Gastroesophageal sphincter (tissue), 4 donors: ENCODE measurements around the gene TBC1D25. TPM values are rescaled to one million over a fixed set of nuclear protein-coding genes. Genes with fewer than 3 reads are reported as not detected.

Source experiments
- ATAC-seq: fragments of 150-250 bp; one replicate; pipeline ENCODE4 v1.9.1; 2016; ENCODE audit warnings: mild to moderate bottlenecking, moderate library complexity
- H3K27ac ChIP-seq, 4 donors: fragments of 200-600 bp; sonication (generic) in 3 of 4; 1 replicate in 3 of 4; 2 replicates in 1 of 4; pipeline ENCODE4 v1.5.1; 2016 to 2019
- H3K27me3 ChIP-seq: fragments of 200-600 bp; sonication (generic); one replicate; pipeline ENCODE4 v1.5.1; 2019
- H3K36me3 ChIP-seq, 2 donors: fragments of 200-600 bp; sonication (generic); one replicate each; pipeline ENCODE4 v1.5.1; 2019; ENCODE audit warnings: control low read depth in 1 of 2
- H3K4me1 ChIP-seq, 3 donors: fragments of 200-600 bp; sonication (generic); 1 replicate in 2 of 3; 2 replicates in 1 of 3; pipeline ENCODE4 v1.5.1; 2016 to 2019; ENCODE audit warnings: control low read depth in 2 of 3
- H3K4me3 ChIP-seq, 2 donors: fragments of 200-600 bp; sonication (generic); one replicate each; pipeline ENCODE4 v1.5.1; 2019; ENCODE audit warnings: mild to moderate bottlenecking in 1 of 2, moderate library complexity in 1 of 2
- H3K9me3 ChIP-seq, 3 donors: fragments of 200-600 bp; sonication (generic); one replicate each; pipeline ENCODE4 v1.5.1; 2017 to 2019; ENCODE audit warnings: control low read depth in 2 of 3
- CTCF ChIP-seq, 4 experiments: fragments of 200-600 bp in 2 of 4; fragments of 450-650 bp in 2 of 4; sonication (generic) in 1 of 4; IDR thresholded peaks; one replicate each; pipeline ENCODE4 v1.5.1; 2017 to 2019; ENCODE audit warnings: antibody characterized with exemption in 4 of 4, mild to moderate bottlenecking in 2 of 4, moderate library complexity in 2 of 4
- EP300 ChIP-seq: sonication (generic); formaldehyde crosslinking; IDR thresholded peaks from one replicate; pipeline ENCODE4 v1.6.1; 2017; ENCODE audit warnings: antibody characterized with exemption, mild to moderate bottlenecking
- POLR2A ChIP-seq, 2 donors: fragments of 450-650 bp; IDR thresholded peaks; one replicate each; pipeline ENCODE4 v1.6.1; 2017; ENCODE audit warnings: antibody characterized with exemption in 2 of 2, mild to moderate bottlenecking in 2 of 2, moderate library complexity in 1 of 2
- POLR2AphosphoS5 ChIP-seq: sonication (generic); formaldehyde crosslinking; IDR thresholded peaks from one replicate; pipeline ENCODE4 v1.6.1; 2017; ENCODE audit warnings: antibody characterized with exemption
- WGBS, 2 donors: methylation state at CpG; one replicate each; pipeline ENCODE4 v1.1.5; 2018; ENCODE audit warnings: low coverage in 1 of 2; 5-methylcytosine and 5-hydroxymethylcytosine counted together
- total RNA-seq, 4 donors: library from RNA; depleted of rRNA; stranded (reverse); fragments of >200 nt; gene quantifications; one replicate each; pipeline ENCODE4 v1.1.0, GENCODE V29; 2016

The TBC1D25 gene
- total RNA-seq, 4 donors from 2014 or later, result 8.4 to 16.9 (median 12.7) TPM

- TF ChIP-seq CTCF (IDR thresholded peaks at IDR 0.05) (no peak), EP300 (no peak), POLR2AphosphoS5 (peak; percentile 62), POLR2A (IDR thresholded peaks at IDR 0.05) (peak; percentile 23 to 36)
- Histone ChIP-seq H3K27me3 (no peaks in the 10 kb centered on the region), H3K4me3 (peak within 1 kb of the TSS; percentile 39 to 66), H3K4me1 (peaks cover 0 to 16% (median 4%) of the 10 kb centered on the region in 3 donors), H3K9me3 (no peaks in the 10 kb centered on the region), H3K36me3 (peaks cover 0 to 39% of the 10 kb centered on the region in 2 donors), H3K27ac (peak within 1 kb of the TSS; percentile 78 to 98 (median 94))
- 23% methylated on average over 9 of the region's 62 CpGs; no CpG with 5 or more reads in 1 of the 2 donors for WGBS, 2 donors
- ATAC-seq, result peak; percentile 93
Measured at GRCh38 chrX:48597353-48598264, 58.1 kb downstream of the TBC1D25 start, which contains the start of gene WDR13. Gene WDR13, plus strand, starts transcription at chrX:48597492. Its CDS starts 505 bp downstream, at chrX:48597997.

GRCh38 chrX:48598614-48599013 lies 59.1 kb downstream of the TBC1D25 start:
- 72% methylated on average over 2 of the region's 25 CpGs; no CpG with 5 or more reads in 1 of the 2 donors for WGBS, 2 donors
- Histone ChIP-seq H3K36me3 (peaks cover 0 to 49% of the 10 kb centered on the region in 2 donors), H3K27me3 (no peaks in the 10 kb centered on the region), H3K4me1 (peaks cover 0 to 16% (median 4%) of the 10 kb centered on the region in 3 donors), H3K27ac (peak overlapping the region in 3 of 4 donors; percentile 93 to 98 (median 96)), H3K9me3 (no peaks in the 10 kb centered on the region), H3K4me3 (peak overlapping the region; percentile 39 to 66)
- TF ChIP-seq CTCF (IDR thresholded peaks at IDR 0.05) (no peak), POLR2AphosphoS5 (no peak), POLR2A (IDR thresholded peaks at IDR 0.05) (no peak), EP300 (no peak)
- ATAC-seq, result no peak

GRCh38 chrX:48599341-48599740 lies 59.8 kb downstream of the TBC1D25 start:
- TF ChIP-seq POLR2A (IDR thresholded peaks at IDR 0.05) (no peak), EP300 (no peak), CTCF (IDR thresholded peaks at IDR 0.05) (no peak), POLR2AphosphoS5 (no peak)
- no peaks in the 10 kb centered on the region for H3K9me3 ChIP-seq
- peaks cover 0 to 56% of the 10 kb centered on the region in 2 donors for H3K36me3 ChIP-seq
- peaks cover 0 to 16% (median 4%) of the 10 kb centered on the region in 3 donors for H3K4me1 ChIP-seq
- ATAC-seq, result no peak
- no peak overlapping the region for H3K27ac ChIP-seq
- no CpG with 5 or more reads among the region's 20 CpGs for whole genome bisulfite sequencing, 2 donors
- no peak overlapping the region for H3K4me3 ChIP-seq
- H3K27me3 ChIP-seq, result no peaks in the 10 kb centered on the region

- TF ChIP-seq POLR2AphosphoS5 (no peak), EP300 (no peak), CTCF (IDR thresholded peaks at IDR 0.05) (no peak), POLR2A (IDR thresholded peaks at IDR 0.05) (no peak)
- Histone ChIP-seq H3K36me3 (peaks cover 0 to 65% of the 10 kb centered on the region in 2 donors), H3K4me1 (peaks cover 0 to 16% (median 4%) of the 10 kb centered on the region in 3 donors), H3K27me3 (no peaks in the 10 kb centered on the region), H3K27ac (no peak overlapping the region), H3K4me3 (no peak overlapping the region), H3K9me3 (no peaks in the 10 kb centered on the region)
- WGBS, 2 donors, result 100% methylated on average over 3 of the region's 19 CpGs; no CpG with 5 or more reads in 1 of the 2 donors
- no peak for ATAC-seq
Measured at GRCh38 chrX:48600226-48600625, 60.7 kb downstream of the TBC1D25 start.
